ENCODE data around the gene SLC35A3.

SLC35A3 gene

GRCh38 chr1:100006688-100007087 lies 36.9 kb downstream of the SLC35A3 start:
- TF ChIP-seq CTCF (IDR thresholded peaks at IDR 0.05; ENCODE audit: low read depth, low read length) = no peak
- no peak overlapping the region for H3K4me3 ChIP-seq (ENCODE audit: low read depth, low read length)

GRCh38 chr1:100009458-100009857 lies 39.7 kb downstream of the SLC35A3 start:
- no peak for TF ChIP-seq CTCF (IDR thresholded peaks at IDR 0.05; ENCODE audit: low read depth, low read length)
- no peak overlapping the region for H3K4me3 ChIP-seq (ENCODE audit: low read depth, low read length)

GRCh38 chr1:100010804-100011203 lies 41.0 kb downstream of the SLC35A3 start:
- TF ChIP-seq CTCF (IDR thresholded peaks at IDR 0.05; ENCODE audit: low read depth, low read length) = no peak
- H3K4me3 ChIP-seq (ENCODE audit: low read depth, low read length) = no peak overlapping the region

- no peak for TF ChIP-seq CTCF (IDR thresholded peaks at IDR 0.05; ENCODE audit: low read depth, low read length)
- no peak overlapping the region for H3K4me3 ChIP-seq (ENCODE audit: low read depth, low read length)
Observed at GRCh38 chr1:100019220-100019619, 49.4 kb downstream of the SLC35A3 start.

GRCh38 chr1:100023482-100023881 lies 53.7 kb downstream of the SLC35A3 start:
- no peak overlapping the region for H3K4me3 ChIP-seq (ENCODE audit: low read depth, low read length)
- TF ChIP-seq CTCF (IDR thresholded peaks at IDR 0.05; ENCODE audit: low read depth, low read length) = no peak

- H3K4me3 ChIP-seq (ENCODE audit: low read depth, low read length) = no peak overlapping the region
- TF ChIP-seq CTCF (IDR thresholded peaks at IDR 0.05; ENCODE audit: low read depth, low read length) = no peak
Observed at GRCh38 chr1:100027212-100027611, 57.4 kb downstream of the SLC35A3 start.

GRCh38 chr1:100028765-100029164 lies 59.0 kb downstream of the SLC35A3 start:
- no peak for TF ChIP-seq CTCF (IDR thresholded peaks at IDR 0.05; ENCODE audit: low read depth, low read length)
- H3K4me3 ChIP-seq (ENCODE audit: low read depth, low read length) = no peak overlapping the region
